DMS53 treated with DMSO at 0.1 percent for 48 hours (cell line): ENCODE data around the gene CD160.
"Not testable (repeated sequence)": the region's sequence is repeated elsewhere in the genome, so short reads cannot be mapped to it uniquely, and the experiment has no call there.

Experiments
- DNase-seq: peaks from one replicate; lab custom pipeline; 2025; ENCODE audit not compliant: unreplicated experiment; lab: John Stamatoyannopoulos, UW

Gene CD160

GRCh38 chr1:145757420-145757819, 38.1 kb downstream of the CD160 start:
- DNase-seq, result no peak

- DNase-seq, result no peak
These were observed 38.8 kb downstream of the CD160 start for GRCh38 chr1:145758116-145758515.

- no peak for DNase-seq
These were observed 39.3 kb downstream of the CD160 start for GRCh38 chr1:145758575-145758974.

GRCh38 chr1:145759721-145760120, 40.4 kb downstream of the CD160 start:
- DNase-seq, result no peak

- DNase-seq, result not testable (repeated sequence)
These were observed 41.2 kb downstream of the CD160 start for GRCh38 chr1:145760395-145760949.

- DNase-seq, result not testable (repeated sequence)
These were observed 42.2 kb downstream of the CD160 start for GRCh38 chr1:145761498-145761897.

- not testable (repeated sequence) for DNase-seq
These were observed 42.7 kb downstream of the CD160 start for GRCh38 chr1:145762001-145762400.

- not testable (repeated sequence) for DNase-seq
These were observed 45.1 kb downstream of the CD160 start for GRCh38 chr1:145764231-145764940.

- not testable (repeated sequence) for DNase-seq
These were observed 45.8 kb downstream of the CD160 start for GRCh38 chr1:145765127-145765526.

- DNase-seq, result not testable (repeated sequence)
These were observed 46.5 kb downstream of the CD160 start for GRCh38 chr1:145765585-145766360.

GRCh38 chr1:145766926-145767325, 47.6 kb downstream of the CD160 start:
- not testable (repeated sequence) for DNase-seq

GRCh38 chr1:145768004-145768403, 48.7 kb downstream of the CD160 start:
- DNase-seq, result not testable (repeated sequence)

- no peak for DNase-seq
These were observed 51.8 kb downstream of the CD160 start for GRCh38 chr1:145771056-145771455.

- no peak for DNase-seq
These were observed 54.1 kb downstream of the CD160 start for GRCh38 chr1:145773423-145773822.

- no peak for DNase-seq
These were observed 58.3 kb downstream of the CD160 start for GRCh38 chr1:145777357-145778145.

GRCh38 chr1:145778146-145778540, 58.8 kb downstream of the CD160 start:
- DNase-seq, result no peak

- no peak for DNase-seq
These were observed 63.2 kb downstream of the CD160 start for GRCh38 chr1:145782272-145783099.

GRCh38 chr1:145784409-145784808, 65.1 kb downstream of the CD160 start:
- DNase-seq, result no peak

- DNase-seq, result no peak
These were observed 66.2 kb downstream of the CD160 start for GRCh38 chr1:145785547-145785946.

GRCh38 chr1:145786271-145786670, 67.0 kb downstream of the CD160 start:
- no peak for DNase-seq
